MM.1S (cell line): Measurements from ENCODE around the gene AHCYL2.

Experiments used
- DNase-seq: peaks from one replicate; pipeline ENCODE4 v3.0.0-alpha.2; 2015
- H2AFZ ChIP-seq: fragments of 300-600 bp; sonication (generic); 2 replicates; pipeline ENCODE4 v1.6.0; 2016; ENCODE audit warnings: antibody characterized with exemption, low read length
- H3F3A ChIP-seq: fragments of 300-600 bp; sonication (generic); 2 replicates; pipeline ENCODE4 v1.6.1; 2016; ENCODE audit warnings: mild to moderate bottlenecking, antibody characterized with exemption, low read length, moderate library complexity, mixed read lengths; ENCODE audit not compliant: insufficient read depth
- H3K27ac ChIP-seq: fragments of 300-600 bp; sonication (generic); 2 replicates; pipeline ENCODE4 v1.5.1; 2016; ENCODE audit warnings: mild to moderate bottlenecking, low read length
- H3K27me3 ChIP-seq: fragments of 300-600 bp; sonication (generic); replicated peaks from 2 replicates; pipeline ENCODE4 v1.6.0; 2016; ENCODE audit warnings: low read length; ENCODE audit not compliant: insufficient read depth
- H3K36me3 ChIP-seq: fragments of 300-600 bp; sonication (generic); replicated peaks from 2 replicates; pipeline ENCODE4 v1.6.1; 2016; ENCODE audit warnings: mild to moderate bottlenecking, low read length, mixed read lengths; ENCODE audit not compliant: insufficient read depth
- H3K4me1 ChIP-seq: fragments of 300-600 bp; sonication (generic); 2 replicates; pipeline ENCODE4 v1.6.1; 2016; ENCODE audit warnings: low read length, mixed read lengths
- H3K4me2 ChIP-seq: fragments of 300-600 bp; sonication (generic); 2 replicates; pipeline ENCODE4 v1.6.0; 2016; ENCODE audit warnings: low read depth, low read length
- H3K4me3 ChIP-seq: fragments of 300-600 bp; sonication (generic); 2 replicates; pipeline ENCODE4 v1.5.1; 2016; ENCODE audit warnings: low read length, mixed read lengths
- H3K79me2 ChIP-seq: fragments of 300-600 bp; sonication (generic); 2 replicates; pipeline ENCODE4 v1.6.1; 2016; ENCODE audit warnings: mixed run types, low read length, mixed read lengths
- H3K9ac ChIP-seq: fragments of 300-600 bp; sonication (generic); 2 replicates; pipeline ENCODE4 v1.6.1; 2016; ENCODE audit warnings: low read length, mixed read lengths
- H3K9me2 ChIP-seq: fragments of 300-600 bp; sonication (generic); replicated peaks from 2 replicates; pipeline ENCODE4 v1.6.1; 2016; ENCODE audit warnings: mild to moderate bottlenecking, low read length, mixed read lengths; ENCODE audit not compliant: insufficient read depth
- H3K9me3 ChIP-seq: fragments of 300-600 bp; sonication (generic); replicated peaks from 2 replicates; pipeline ENCODE4 v1.6.1; 2016; ENCODE audit warnings: mild to moderate bottlenecking, low read length, mixed read lengths; ENCODE audit not compliant: insufficient read depth
- H4K20me1 ChIP-seq: fragments of 300-600 bp; sonication (generic); 2 replicates; pipeline ENCODE4 v1.6.1; 2016; ENCODE audit warnings: mild to moderate bottlenecking, low read length, moderate library complexity, mixed read lengths; ENCODE audit not compliant: insufficient read depth
- EZH2 ChIP-seq: fragments of 300-600 bp; sonication (generic); optimal IDR thresholded peaks from 2 replicates; pipeline ENCODE3; 2017; ENCODE audit warnings: low read depth, mild to moderate bottlenecking, antibody characterized with exemption, low read length, mixed read lengths
- EZH2phosphoT487 ChIP-seq: fragments of 300-600 bp; sonication (generic); IDR thresholded peaks from 2 replicates; pipeline ENCODE4 v1.6.1; 2018; ENCODE audit warnings: antibody characterized with exemption, low read length
- TF ChIP-seq, protein P1 (sequence below): fragments of 300-600 bp; sonication (generic); IDR thresholded peaks from 2 replicates; pipeline ENCODE4 v1.5.1; 2016; ENCODE audit warnings: antibody characterized with exemption, low read length, mixed read lengths

The AHCYL2 gene

GRCh38 chr7:129457101-129457500 lies 232.3 kb downstream of the AHCYL2 start:
- no peak overlapping the region for H2AFZ ChIP-seq
- no peak overlapping the region for H3K4me2 ChIP-seq
- no peaks in the 10 kb centered on the region for H3K79me2 ChIP-seq
- no peaks in the 10 kb centered on the region for H3F3A ChIP-seq
- no peaks in the 10 kb centered on the region for H4K20me1 ChIP-seq
- TF ChIP-seq, protein P1, sequence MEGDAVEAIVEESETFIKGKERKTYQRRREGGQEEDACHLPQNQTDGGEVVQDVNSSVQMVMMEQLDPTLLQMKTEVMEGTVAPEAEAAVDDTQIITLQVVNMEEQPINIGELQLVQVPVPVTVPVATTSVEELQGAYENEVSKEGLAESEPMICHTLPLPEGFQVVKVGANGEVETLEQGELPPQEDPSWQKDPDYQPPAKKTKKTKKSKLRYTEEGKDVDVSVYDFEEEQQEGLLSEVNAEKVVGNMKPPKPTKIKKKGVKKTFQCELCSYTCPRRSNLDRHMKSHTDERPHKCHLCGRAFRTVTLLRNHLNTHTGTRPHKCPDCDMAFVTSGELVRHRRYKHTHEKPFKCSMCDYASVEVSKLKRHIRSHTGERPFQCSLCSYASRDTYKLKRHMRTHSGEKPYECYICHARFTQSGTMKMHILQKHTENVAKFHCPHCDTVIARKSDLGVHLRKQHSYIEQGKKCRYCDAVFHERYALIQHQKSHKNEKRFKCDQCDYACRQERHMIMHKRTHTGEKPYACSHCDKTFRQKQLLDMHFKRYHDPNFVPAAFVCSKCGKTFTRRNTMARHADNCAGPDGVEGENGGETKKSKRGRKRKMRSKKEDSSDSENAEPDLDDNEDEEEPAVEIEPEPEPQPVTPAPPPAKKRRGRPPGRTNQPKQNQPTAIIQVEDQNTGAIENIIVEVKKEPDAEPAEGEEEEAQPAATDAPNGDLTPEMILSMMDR, result no peak
- TF ChIP-seq EZH2 (no peak), EZH2phosphoT487 (no peak)
- no peak for DNase-seq
- no peaks in the 10 kb centered on the region for H3K9me2 ChIP-seq
- H3K4me3 ChIP-seq, result no peak overlapping the region
- H3K9me3 ChIP-seq, result no peaks in the 10 kb centered on the region
- H3K36me3 ChIP-seq, result no peaks in the 10 kb centered on the region
- H3K9ac ChIP-seq, result no peak overlapping the region
- peaks cover 14% of the 10 kb centered on the region for H3K4me1 ChIP-seq
- H3K27ac ChIP-seq, result no peak overlapping the region
- no peaks in the 10 kb centered on the region for H3K27me3 ChIP-seq

DNA sequence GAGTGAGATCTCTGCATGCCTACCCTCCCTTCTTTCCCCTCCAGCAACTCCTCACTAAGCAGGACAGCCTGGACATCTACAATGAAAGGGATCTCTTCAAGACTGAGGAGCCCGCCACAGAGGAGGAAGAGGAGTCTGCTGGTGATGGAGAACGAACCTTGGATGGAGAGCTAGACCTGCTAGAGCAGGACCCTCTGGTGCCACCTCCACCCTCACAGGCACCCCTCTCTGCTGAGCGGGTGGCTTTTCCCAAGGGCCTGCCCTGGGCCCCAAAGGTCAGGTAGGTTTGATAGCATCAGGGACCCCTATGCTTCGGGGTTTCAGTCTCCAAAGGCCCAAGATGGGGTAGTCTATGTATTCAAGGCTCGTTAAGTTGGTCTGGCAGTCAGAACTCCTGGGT lies 233.3 kb downstream of the AHCYL2 start:
- H3K9me2 ChIP-seq, result no peaks in the 10 kb centered on the region
- no peak for DNase-seq
- H3K4me2 ChIP-seq, result no peak overlapping the region
- H3K79me2 ChIP-seq, result no peaks in the 10 kb centered on the region
- TF ChIP-seq EZH2 (no peak), EZH2phosphoT487 (no peak)
- TF ChIP-seq, protein P1, result no peak
- H3F3A ChIP-seq, result no peaks in the 10 kb centered on the region
- no peak overlapping the region for H3K27ac ChIP-seq
- H3K4me1 ChIP-seq, result peaks cover 11% of the 10 kb centered on the region
- H3K27me3 ChIP-seq, result no peaks in the 10 kb centered on the region
- no peak overlapping the region for H3K4me3 ChIP-seq
- no peaks in the 10 kb centered on the region for H4K20me1 ChIP-seq
- H3K9ac ChIP-seq, result no peak overlapping the region
- H3K9me3 ChIP-seq, result no peaks in the 10 kb centered on the region
- H3K36me3 ChIP-seq, result no peaks in the 10 kb centered on the region
- no peak overlapping the region for H2AFZ ChIP-seq

GRCh38 chr7:129461809-129462208 lies 237.0 kb downstream of the AHCYL2 start:
- H3K27me3 ChIP-seq, result no peaks in the 10 kb centered on the region
- no peak for DNase-seq
- no peaks in the 10 kb centered on the region for H3K4me1 ChIP-seq
- no peaks in the 10 kb centered on the region for H3K79me2 ChIP-seq
- H3K9me3 ChIP-seq, result no peaks in the 10 kb centered on the region
- H2AFZ ChIP-seq, result no peak overlapping the region
- TF ChIP-seq EZH2 (no peak), EZH2phosphoT487 (no peak)
- TF ChIP-seq, protein P1, result no peak
- no peak overlapping the region for H3K27ac ChIP-seq
- H3K9me2 ChIP-seq, result no peaks in the 10 kb centered on the region
- no peak overlapping the region for H3K9ac ChIP-seq
- no peak overlapping the region for H3K4me3 ChIP-seq
- H4K20me1 ChIP-seq, result no peaks in the 10 kb centered on the region
- H3F3A ChIP-seq, result no peaks in the 10 kb centered on the region
- H3K4me2 ChIP-seq, result no peak overlapping the region
- no peaks in the 10 kb centered on the region for H3K36me3 ChIP-seq
